Large intestine (tissue), 3 donors: ENCODE data around the gene DGKQ. TPM values are rescaled to one million over a fixed set of nuclear protein-coding genes. Genes with fewer than 3 reads are reported as not detected.

ENCODE experiments used
- DNase-seq, 2 donors: peaks; one replicate each; pipeline versions ENCODE4 v3.0.0 to v3.0.0-alpha.2; 2013
- H3K27ac ChIP-seq: one replicate; pipeline ENCODE4 v1.5.1; 2013; ENCODE audit warnings: low read length
- H3K27me3 ChIP-seq: 2 replicates; pipeline ENCODE4 v1.6.1; 2013; ENCODE audit warnings: low read length; ENCODE audit not compliant: control insufficient read depth, insufficient read depth
- H3K36me3 ChIP-seq: 2 replicates; pipeline ENCODE4 v1.6.1; 2013; ENCODE audit warnings: low read length; ENCODE audit not compliant: control insufficient read depth, insufficient read depth
- H3K4me1 ChIP-seq: one replicate; pipeline ENCODE4 v1.6.1; 2013; ENCODE audit warnings: low read length; ENCODE audit not compliant: control insufficient read depth, insufficient read depth
- H3K4me3 ChIP-seq: one replicate; pipeline ENCODE4 v1.5.1; 2013; ENCODE audit warnings: low read length
- H3K9me3 ChIP-seq: one replicate; pipeline ENCODE4 v1.6.1; 2013; ENCODE audit warnings: mild to moderate bottlenecking, low read depth, low read length, moderate library complexity; ENCODE audit not compliant: control insufficient read depth
- WGBS: methylation state at CpG from one replicate; pipeline ENCODE4 v1.1.5; 2013; ENCODE audit warnings: low lambda C conversion rate; ENCODE audit not compliant: insufficient coverage; 5-methylcytosine and 5-hydroxymethylcytosine counted together
- polyA plus RNA-seq: library from polyadenylated mRNA; unstranded; fragments of 120-200 nt; gene quantifications from one replicate; pipeline ENCODE4 v1.2.1, GENCODE V29; 2013

The DGKQ gene
- polyA plus RNA-seq, 1 donor, result 15.3 TPM

GRCh38 chr4:993111-994029 lies 20.0 kb upstream of the DGKQ start, which contains the start of gene SLC26A1:
Gene SLC26A1, minus strand, starts transcription at chr4:993404. Its CDS starts 1,701 bp downstream, at chr4:991703.
- Histone ChIP-seq H3K36me3 (peaks cover 11% of the 10 kb centered on the region), H3K4me1 (peaks cover 54% of the 10 kb centered on the region), H3K27ac (peak within 1 kb of the TSS; percentile 99), H3K4me3 (peak within 1 kb of the TSS; percentile 37), H3K27me3 (peaks cover 20% of the 10 kb centered on the region), H3K9me3 (peaks cover 22% of the 10 kb centered on the region)
- DNase-seq, result peak; percentile 90 to 94
- WGBS, result no CpG with 5 or more reads among the region's 37 CpGs

- H3K27me3 ChIP-seq, result peaks cover 12% of the 10 kb centered on the region
- DNase-seq, result peak; percentile 97
- no CpG with 5 or more reads among the region's 25 CpGs for WGBS
- peaks cover 20% of the 10 kb centered on the region for H3K9me3 ChIP-seq
- H3K27ac ChIP-seq, result peak overlapping the region; percentile 99
- H3K4me1 ChIP-seq, result peaks cover 51% of the 10 kb centered on the region
- H3K36me3 ChIP-seq, result peaks cover 11% of the 10 kb centered on the region
- H3K4me3 ChIP-seq, result peak overlapping the region; percentile 37
Observed at GRCh38 chr4:992297-993110, 19.1 kb upstream of the DGKQ start.

GRCh38 chr4:991451-992296 lies 18.3 kb upstream of the DGKQ start:
- DNase-seq, result no peak
- Histone ChIP-seq H3K9me3 (peaks cover 20% of the 10 kb centered on the region), H3K27me3 (peaks cover 7% of the 10 kb centered on the region), H3K36me3 (peaks cover 11% of the 10 kb centered on the region), H3K4me1 (peaks cover 50% of the 10 kb centered on the region), H3K27ac (peak overlapping the region; percentile 99), H3K4me3 (peak overlapping the region; percentile 19)
- no CpG with 5 or more reads among the region's 50 CpGs for WGBS

- Histone ChIP-seq H3K4me3 (no peak overlapping the region), H3K9me3 (peaks cover 20% of the 10 kb centered on the region), H3K36me3 (peaks cover 11% of the 10 kb centered on the region), H3K27me3 (no peaks in the 10 kb centered on the region), H3K4me1 (peaks cover 49% of the 10 kb centered on the region), H3K27ac (no peak overlapping the region)
- WGBS, result no CpG with 5 or more reads among the region's 26 CpGs
- DNase-seq, result no peak
Observed at GRCh38 chr4:990746-991367, 17.5 kb upstream of the DGKQ start.

DNA sequence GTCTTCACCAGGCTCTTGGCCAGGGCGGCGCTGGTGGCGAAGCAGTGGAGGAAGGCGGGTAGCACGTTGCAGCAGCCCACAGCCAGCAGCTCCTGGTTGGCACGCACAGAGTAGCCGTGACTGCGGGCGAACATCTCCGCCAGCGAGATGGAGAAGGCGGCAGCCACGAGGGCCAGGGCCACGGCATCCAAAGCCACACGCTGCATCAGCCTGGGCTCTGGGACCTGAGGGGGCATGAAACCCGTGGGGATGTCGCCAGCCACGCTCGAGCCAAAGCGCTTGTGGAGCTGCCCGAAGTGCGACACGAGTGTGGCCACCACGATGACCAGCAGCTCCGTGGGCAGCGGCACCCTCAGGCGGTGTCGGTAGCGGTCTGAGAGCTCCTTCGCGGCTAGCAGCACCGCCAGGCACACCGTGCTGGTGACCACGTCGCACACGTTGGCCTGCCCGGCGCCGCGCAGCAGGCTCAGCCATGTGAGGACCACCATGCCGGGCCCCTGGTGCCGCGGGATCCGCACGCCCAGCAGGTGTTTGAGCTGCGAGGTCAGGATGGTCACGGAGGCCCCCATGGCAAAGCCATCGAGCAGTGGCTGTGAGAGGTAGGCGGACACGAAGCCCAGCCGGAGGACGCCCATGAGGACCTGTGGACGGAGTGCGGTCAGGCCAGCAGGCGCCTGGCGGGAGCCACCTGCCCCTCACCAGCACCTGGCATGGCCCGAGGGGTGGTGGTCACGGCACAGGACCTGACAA lies 16.5 kb upstream of the DGKQ start:
- H3K27me3 ChIP-seq, result no peaks in the 10 kb centered on the region
- H3K4me1 ChIP-seq, result peaks cover 51% of the 10 kb centered on the region
- H3K36me3 ChIP-seq, result peaks cover 11% of the 10 kb centered on the region
- H3K4me3 ChIP-seq, result no peak overlapping the region
- no peak overlapping the region for H3K27ac ChIP-seq
- DNase-seq, result no peak
- peaks cover 20% of the 10 kb centered on the region for H3K9me3 ChIP-seq
- WGBS, result no CpG with 5 or more reads among the region's 58 CpGs

DNA sequence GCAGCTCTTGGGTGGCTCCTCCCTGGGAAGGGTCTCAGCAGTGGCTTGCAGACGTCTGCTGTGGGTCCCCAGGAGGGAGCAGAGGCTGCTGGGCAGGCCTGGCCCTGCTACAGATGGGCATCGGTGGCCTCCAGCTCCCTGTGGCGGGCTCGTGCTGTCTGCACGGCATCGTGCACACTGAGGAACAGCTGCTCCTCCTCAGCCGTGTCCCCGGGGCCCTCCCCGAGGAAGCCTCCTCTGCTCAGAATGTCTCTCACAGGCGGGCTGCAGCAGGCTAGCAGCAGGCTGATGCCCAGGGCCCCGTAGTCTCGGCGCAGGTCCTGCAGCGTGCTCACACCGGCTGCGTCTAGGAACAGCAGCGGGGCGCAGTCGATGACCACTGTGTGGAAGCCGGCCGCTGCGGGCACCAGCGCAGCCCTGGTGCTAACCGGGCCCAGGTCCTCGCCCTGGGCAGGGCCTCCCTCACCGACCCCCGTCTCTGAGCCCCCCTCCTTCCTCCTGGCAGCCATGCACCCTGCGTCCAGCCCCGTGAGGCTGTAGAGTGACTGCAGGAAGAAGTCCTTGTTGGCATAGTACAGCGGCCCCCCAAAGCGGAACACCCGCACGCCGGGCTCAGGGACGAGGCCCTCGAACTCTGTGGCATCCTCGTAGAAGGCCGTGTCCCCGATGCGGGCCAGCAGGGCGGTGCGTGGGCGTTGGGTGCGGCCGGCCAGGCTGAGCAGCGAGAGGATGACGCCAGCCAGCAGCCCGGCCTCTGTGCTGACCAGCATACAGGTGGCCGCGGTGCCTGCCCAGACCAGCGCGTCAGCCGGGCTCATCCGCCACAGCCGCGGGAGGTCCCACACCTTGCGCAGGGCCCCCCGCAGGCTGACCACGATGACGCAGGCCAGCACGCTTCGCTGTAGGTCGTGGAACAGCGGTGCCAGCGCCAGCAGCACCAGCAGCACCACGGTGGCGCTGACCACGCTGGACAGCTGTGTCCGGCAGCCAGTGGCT lies 15.7 kb upstream of the DGKQ start:
- WGBS, result no CpG with 5 or more reads among the region's 69 CpGs
- peaks cover 50% of the 10 kb centered on the region for H3K4me1 ChIP-seq
- no peaks in the 10 kb centered on the region for H3K27me3 ChIP-seq
- DNase-seq, result no peak
- no peak overlapping the region for H3K27ac ChIP-seq
- H3K4me3 ChIP-seq, result no peak overlapping the region
- H3K9me3 ChIP-seq, result peaks cover 20% of the 10 kb centered on the region
- peaks cover 11% of the 10 kb centered on the region for H3K36me3 ChIP-seq

- peaks cover 40% of the 10 kb centered on the region for H3K4me1 ChIP-seq
- no peak for DNase-seq
- no CpG with 5 or more reads among the region's 37 CpGs for WGBS
- H3K4me3 ChIP-seq, result peak overlapping the region; percentile 58
- peaks cover 20% of the 10 kb centered on the region for H3K9me3 ChIP-seq
- no peak overlapping the region for H3K27ac ChIP-seq
- no peaks in the 10 kb centered on the region for H3K27me3 ChIP-seq
- H3K36me3 ChIP-seq, result peaks cover 11% of the 10 kb centered on the region
Observed at GRCh38 chr4:987624-988513, 14.5 kb upstream of the DGKQ start.
